GM10248 (cell line): Measurements from ENCODE around the gene UTS2R.

Experiments used
- CTCF ChIA-PET: fragments of 300-600 bp; sonication (Branson Sonifier 250); formaldehyde crosslinking; extraction: SDS; loops from one replicate; lab custom pipeline; 2021; ENCODE audit warnings: antibody characterized with exemption; lab: Yijun Ruan, JAX
- POLR2A ChIA-PET: fragments of 350-650 bp; sonication (Branson Sonifier 250); formaldehyde crosslinking; extraction: SDS; loops from one replicate; lab custom pipeline; 2020; ENCODE audit warnings: antibody characterized with exemption; lab: Yijun Ruan, JAX
- DNase-seq: peaks from one replicate; pipeline ENCODE4 v3.0.0; 2012; ENCODE audit errors: extremely low spot score
- CTCF ChIP-seq: IDR thresholded peaks from 2 replicates; pipeline ENCODE4 v1.5.1; 2012; ENCODE audit warnings: mild to moderate bottlenecking, low read depth; ENCODE audit errors: extremely low read depth, missing control alignments, control extremely low read depth

Gene UTS2R

GRCh38 chr17:82334204-82334621 is 37.4 kb upstream of the UTS2R start:
- TF ChIP-seq CTCF = no peak
- POLR2A ChIA-PET = no interaction called here
- CTCF ChIA-PET = interaction anchor here (1.3 to 1.7 kb wide), 4 partner anchors 10 to 33 kb away, joined by 3 to 6 read pairs (median 4); no protein-coding TSS in a partner anchor

GRCh38 chr17:82334622-82335394 is 36.8 kb upstream of the UTS2R start:
- CTCF ChIA-PET = interaction anchor here (1.3 to 1.7 kb wide), 3 partner anchors 9 to 34 kb away, joined by 3 to 6 read pairs (median 4); no protein-coding TSS in a partner anchor
- DNase-seq = no peak

More at GRCh38 chr17:82334204-82334621, 37.4 kb upstream of the UTS2R start:
- DNase-seq = no peak

GRCh38 chr17:82338858-82339633 is 32.5 kb upstream of the UTS2R start:
- ChIA-PET POLR2A (no interaction called here), CTCF (interaction anchor here (1.7 to 3.8 kb wide), 2 partner anchors 11 to 13 kb away, joined by 5 to 16 read pairs; no protein-coding TSS in a partner anchor)
- no peak for TF ChIP-seq CTCF
- no peak for DNase-seq

More at GRCh38 chr17:82334622-82335394, 36.8 kb upstream of the UTS2R start:
- POLR2A ChIA-PET = no interaction called here
- no peak for TF ChIP-seq CTCF

- ChIA-PET CTCF (interaction anchor here (3.8 kb wide), 1 partner anchor 10 kb away, joined by 16 read pairs; no protein-coding TSS in a partner anchor), POLR2A (no interaction called here)
- no peak for TF ChIP-seq CTCF
- DNase-seq = no peak
Observed at GRCh38 chr17:82339634-82340580, 31.7 kb upstream of the UTS2R start.

- POLR2A ChIA-PET = no interaction called here
- no peak for TF ChIP-seq CTCF
- CTCF ChIA-PET = interaction anchor here (1.0 kb wide), 1 partner anchor 8 kb away, joined by 3 read pairs; no protein-coding TSS in a partner anchor
- DNase-seq = no peak
Observed at GRCh38 chr17:82342361-82343079, 29.0 kb upstream of the UTS2R start.
